CD4-positive, alpha-beta T cell treated with Interleukin-6 at 100 ng/mL for 8 hours (primary cell): ENCODE measurements around the gene ATP11A.
"Not testable (repeated sequence)": the region's sequence is repeated elsewhere in the genome, so short reads cannot be mapped to it uniquely, and the experiment has no call there.

Experiments used
- DNase-seq: peaks from one replicate; pipeline ENCODE4 v3.0.0-alpha.2; 2020; ENCODE audit warnings: mixed read lengths, low spot score

ATP11A gene

DNA sequence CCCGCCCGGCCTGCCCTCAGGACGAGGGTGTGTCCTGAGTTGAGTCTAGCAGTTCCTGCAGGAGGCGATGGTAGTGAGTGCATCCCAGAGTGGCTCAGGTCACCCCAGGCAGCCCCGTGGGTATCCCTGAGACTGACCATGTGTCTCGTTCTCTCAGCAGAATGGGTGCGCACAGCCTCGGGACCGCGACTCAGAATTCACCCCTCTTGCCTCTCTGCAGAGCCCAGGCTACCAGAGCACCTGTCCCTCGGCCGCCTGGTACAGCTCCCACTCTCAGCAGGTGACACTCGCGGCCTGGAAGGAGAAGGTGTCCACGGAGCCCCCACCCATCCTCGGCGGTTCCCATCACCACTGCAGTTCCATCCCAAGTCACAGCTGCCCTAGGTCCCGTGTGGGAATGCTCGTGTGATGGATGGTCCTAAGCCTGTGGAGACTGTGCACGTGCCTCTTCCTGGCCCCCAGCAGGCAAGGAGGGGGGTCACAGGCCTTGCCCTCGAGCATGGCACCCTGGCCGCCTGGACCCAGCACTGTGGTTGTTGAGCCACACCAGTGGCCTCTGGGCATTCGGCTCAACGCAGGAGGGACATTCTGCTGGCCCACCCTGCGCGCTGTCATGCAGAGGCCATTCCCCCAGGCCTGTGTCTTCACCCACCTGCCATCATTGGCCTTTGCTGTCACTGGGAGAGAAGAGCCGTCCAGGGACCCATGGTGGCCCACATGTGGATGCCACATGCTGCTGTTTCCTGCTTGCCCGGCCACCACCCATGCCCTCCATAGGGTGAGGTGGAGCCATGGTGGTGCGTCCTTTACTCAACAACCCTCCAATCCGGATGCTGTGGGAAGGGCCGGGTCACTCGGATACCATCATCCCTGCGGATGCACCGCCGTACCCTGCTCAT, 192.1 kb downstream of the ATP11A start:
- no peak for DNase-seq

DNA sequence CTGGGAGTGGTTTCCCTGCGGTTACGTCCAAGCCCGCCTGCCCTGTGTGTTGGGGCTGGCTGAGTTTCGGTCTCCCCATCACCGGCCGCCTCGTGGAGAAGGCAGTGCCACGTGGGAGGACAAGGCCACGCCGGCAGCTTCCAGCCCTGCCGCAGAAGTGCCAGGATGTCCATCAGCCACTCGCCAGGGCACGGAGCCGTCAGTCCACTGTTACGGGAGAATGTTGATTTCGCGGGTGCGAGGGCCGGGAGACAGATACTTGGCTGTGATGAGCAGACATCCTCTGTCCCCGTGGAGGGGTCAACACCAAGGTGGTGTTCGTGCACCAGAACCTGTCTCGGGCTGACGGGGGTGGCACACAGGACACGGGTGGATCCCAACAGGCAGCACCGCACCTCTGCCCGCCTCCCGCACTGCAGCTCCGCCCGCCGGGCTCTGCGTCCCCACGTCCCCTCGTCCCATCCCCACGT, 192.8 kb downstream of the ATP11A start:
- DNase-seq, result no peak

DNA sequence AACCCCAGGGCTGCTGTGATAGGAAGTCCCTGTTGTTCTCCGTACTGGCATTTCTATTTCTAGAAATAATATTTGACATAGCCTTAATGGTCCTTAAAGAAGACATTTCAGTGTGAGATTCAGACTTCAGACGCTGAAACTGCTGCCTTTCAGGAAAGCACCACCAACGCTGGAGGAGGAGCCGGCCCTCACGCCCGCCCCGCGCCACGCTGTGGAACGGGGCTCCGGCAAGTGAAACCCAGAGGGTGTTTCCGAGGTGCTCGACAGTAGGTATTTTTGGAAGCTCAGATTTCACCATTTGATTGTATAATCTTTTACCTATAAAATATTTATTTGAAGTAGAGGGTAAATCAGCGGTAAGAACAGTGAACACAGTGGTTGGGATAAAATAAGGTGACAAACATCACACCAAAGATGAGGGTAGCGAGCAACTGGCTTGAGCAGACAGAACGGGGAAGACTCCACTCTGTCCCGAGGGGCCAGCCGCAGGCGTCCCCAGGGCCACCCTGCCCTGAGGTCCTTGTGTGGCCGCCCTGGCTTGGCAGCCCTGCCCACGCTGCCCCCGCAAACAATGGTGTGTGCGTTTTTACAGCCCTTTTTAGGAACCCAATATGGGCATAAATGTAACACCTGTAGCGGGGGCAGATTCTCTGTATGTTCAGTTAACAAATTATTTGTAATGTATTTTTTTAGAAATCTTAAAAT, 193.6 kb downstream of the ATP11A start:
- no peak for DNase-seq

DNA sequence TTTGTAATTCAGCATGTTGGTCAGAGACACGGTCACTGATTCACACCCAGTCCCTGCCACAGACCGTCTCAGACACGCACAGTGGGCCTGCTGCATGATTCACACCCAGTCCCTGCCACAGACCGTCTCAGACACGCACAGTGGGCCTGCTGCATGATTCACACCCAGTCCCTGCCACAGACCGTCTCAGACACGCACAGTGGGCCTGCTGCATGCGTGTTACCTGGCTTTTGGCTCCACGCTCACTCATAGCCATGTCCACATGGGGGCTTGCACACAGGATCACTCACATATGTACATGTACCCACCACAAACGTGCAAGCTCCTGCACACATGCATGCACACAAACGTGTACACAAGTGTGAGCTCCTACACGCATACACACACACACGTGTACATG, 194.9 kb downstream of the ATP11A start:
- not testable (repeated sequence) for DNase-seq

DNA sequence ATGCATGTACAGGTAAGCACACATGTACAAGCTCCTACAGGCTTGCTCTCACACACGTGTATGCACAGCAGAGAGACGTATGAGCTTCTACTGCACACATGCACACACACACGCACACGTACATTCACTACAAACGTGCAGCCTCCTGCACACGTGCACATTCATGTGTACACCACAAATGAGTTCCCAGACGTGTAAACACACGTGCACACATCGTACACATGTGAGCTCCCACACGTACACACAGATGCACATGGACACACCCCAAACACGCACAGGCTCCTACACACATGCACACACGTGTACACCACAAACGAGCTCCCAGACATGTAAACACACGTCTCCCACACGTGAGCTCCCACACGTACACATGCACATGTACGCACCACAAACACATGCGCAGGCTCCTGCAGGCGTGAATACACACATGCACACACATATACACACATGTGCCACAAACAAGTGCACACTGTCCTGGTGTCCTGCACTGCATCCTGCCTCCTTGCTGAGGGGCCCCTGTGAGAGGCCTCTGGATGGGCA, 195.5 kb downstream of the ATP11A start:
- no peak for DNase-seq

DNA sequence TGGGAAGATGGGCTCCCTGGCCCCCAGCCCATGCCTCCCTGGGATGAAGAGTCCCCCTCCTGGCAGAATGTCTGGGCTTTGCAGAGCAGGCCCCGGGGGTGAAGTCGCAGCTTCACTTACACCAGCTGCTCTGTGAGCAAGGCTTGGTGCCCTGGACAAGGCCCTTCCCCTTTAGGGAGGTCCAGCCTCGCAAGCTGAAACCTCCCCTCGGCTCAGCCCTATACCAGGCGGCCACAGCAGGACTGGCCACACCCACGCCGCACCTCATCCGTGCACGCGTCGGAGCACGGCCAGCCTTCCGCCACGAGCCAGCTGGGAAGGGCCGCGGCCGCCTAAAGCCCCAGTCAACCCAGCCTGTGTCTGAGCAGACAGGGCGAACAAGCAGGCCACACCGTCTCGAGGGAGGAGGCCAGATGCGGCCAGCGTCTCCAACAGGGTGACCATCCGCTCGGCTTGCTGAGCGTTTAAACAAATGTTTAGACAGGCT, 196.0 kb downstream of the ATP11A start:
- no peak for DNase-seq

DNA sequence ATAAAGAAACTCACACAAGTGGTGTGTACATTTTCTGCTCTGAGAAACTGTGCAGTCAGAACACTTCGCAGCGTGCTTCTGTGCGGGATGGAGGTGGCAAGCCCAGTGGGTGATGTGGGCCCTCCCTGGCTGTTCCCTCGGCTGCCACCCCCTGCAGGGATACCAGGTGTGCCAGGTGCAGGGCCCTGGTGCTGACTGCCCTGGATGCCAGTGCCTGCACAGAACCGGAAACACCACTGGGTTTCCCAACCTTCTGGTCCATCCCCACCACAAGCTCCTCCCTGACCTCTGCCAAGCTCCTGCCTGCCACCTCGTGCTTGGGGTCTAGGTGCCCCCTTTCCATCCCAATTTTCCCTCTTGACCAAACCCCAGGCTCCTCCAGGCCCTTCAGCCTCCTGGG, 197.3 kb downstream of the ATP11A start:
- DNase-seq, result no peak

DNA sequence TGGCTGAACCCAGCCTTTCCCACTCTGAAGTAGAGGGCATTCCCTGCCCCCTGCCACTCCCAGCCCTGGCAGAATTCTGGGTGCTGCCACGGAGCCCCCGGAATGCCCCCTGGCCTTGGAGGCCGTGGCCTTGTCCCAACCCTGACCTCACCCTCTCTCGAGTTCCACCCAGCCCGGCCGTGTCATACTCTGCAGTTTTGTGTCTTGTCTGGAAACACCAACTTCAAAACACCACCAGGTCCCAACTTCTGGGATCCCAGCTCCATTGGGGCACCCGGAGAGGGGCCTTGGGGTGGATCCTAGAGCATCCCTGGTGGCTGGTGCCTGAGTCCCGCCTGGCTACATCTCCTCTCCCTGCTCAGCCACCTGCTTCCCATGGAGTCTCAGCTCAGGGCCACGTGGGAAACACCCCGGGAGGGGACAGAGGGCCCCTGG, 197.7 kb downstream of the ATP11A start:
- no peak for DNase-seq

DNA sequence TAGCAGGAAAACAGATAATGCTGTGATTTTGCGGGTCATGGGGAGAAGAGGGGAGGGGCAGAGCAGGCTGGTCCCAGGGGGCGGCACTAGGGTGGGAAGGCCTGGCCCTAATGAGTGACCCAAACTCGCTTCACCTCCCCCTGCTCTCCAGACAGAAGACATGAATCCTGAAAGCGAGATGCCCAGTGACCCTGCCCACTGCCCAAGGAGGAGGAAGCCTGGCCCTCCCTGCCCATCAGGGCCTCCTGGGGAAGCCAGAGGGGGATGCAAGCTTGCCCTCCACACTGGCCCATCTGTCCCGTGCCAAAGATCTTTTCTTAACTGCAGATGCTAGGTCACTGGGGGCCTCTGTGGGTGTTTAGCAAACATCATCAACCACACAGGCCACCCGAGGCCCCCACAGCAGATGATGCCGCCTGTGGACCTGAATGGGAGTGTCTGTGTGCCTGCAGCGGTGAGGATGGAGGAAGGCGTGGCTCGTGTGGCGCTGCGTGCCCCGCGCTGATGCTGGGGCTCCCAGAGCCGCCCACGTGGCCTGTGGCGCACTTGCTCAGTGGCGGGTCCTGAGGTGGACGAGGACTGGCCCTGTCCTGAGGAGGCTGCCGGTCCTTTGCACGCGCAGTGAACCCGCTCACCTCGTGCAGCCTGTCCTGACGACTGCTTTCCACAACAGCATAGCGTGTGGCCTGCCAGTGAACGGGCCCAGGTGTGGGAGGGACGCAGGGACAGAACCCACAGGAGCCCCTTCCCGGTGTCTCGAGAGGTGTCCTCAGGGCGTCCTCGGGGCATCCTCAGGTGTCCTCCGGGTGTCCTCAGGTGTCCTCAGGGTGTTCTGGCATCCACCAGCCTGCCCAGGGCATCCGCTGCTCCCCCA, 198.6 kb downstream of the ATP11A start:
- DNase-seq, result no peak

DNA sequence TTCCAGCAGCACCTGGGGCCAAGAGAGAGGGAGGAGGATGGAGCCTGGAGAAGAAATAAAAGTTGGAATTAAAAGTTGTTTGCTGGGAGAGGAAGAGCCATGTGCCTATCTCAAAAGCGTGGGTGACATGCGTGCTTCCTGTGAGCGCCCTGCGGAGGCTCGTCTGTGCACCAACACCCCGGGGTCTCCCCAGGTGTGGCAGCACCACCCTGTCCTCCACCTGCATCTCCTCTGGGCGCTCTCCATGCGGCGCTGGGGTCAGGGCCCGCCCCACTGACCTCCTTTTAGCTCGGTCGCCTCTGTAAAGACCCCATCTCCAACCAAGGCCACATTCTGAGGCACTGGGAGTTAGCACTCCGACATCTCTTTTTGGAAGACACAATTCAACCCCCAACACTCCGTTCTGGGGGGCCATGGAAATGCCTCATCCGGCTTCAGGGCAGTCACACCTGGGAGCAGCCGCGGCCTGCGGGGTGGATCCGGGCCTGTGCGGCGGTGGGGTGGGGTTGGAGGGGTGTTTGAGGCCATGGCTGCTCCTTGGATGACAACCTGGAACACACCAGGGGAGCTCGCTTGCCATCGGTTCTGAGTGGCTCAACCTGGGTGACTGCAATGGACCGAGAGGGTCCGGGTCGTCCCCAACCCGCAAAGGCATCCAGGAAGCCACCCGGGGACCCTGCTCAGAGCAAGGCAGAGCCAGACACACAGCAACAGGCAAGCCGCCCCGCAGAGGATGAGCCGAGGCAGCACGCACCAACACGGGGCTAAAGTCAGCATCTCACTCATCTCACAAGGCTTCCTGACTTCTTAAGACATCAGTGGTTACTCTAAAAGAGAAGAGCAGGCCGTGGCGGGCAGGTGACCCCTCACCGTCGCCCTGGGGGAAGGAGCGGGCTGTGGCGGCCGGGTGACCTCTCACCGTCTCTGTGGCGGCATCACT, 199.8 kb downstream of the ATP11A start:
- no peak for DNase-seq

DNA sequence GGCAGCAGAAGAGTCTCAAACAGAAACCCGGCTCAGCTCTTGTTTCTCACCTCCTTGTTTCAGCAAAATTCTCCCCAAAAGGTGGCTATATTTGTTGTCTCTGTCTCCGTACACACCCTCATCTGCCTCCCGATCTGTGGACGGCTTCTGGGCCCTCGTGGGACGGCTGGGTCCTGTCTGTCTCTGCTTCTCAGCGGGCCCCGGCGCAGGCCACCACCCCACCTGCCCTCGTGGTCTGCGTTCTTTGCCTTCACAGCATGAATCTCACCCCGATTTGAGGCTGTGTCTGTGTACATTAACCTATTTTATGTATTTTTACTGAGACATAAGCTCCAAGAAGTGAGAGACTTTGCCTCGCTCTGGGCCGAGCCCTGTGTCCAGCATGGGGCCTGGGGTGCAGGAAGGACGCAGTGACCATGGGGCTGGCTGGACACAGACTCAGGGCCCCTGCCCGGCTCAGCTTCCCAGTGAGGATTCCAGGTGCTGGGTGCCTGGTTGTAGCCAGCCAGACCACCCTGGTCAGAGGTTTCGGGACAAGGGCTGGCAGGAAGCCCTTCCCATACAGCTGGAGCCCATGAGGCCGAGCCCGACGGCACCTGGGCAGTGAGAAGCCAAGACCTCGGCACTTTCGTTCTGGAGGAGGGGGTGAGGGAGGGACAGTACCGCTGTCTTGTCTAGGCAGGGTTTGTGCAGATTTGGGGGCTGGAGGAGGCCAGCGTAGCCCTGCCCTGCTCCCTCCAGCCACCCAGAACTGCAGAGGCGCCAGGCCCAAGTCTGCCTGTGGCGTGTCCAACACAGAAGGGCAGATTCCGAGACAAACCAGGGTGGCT, 200.7 kb downstream of the ATP11A start:
- no peak for DNase-seq

DNA sequence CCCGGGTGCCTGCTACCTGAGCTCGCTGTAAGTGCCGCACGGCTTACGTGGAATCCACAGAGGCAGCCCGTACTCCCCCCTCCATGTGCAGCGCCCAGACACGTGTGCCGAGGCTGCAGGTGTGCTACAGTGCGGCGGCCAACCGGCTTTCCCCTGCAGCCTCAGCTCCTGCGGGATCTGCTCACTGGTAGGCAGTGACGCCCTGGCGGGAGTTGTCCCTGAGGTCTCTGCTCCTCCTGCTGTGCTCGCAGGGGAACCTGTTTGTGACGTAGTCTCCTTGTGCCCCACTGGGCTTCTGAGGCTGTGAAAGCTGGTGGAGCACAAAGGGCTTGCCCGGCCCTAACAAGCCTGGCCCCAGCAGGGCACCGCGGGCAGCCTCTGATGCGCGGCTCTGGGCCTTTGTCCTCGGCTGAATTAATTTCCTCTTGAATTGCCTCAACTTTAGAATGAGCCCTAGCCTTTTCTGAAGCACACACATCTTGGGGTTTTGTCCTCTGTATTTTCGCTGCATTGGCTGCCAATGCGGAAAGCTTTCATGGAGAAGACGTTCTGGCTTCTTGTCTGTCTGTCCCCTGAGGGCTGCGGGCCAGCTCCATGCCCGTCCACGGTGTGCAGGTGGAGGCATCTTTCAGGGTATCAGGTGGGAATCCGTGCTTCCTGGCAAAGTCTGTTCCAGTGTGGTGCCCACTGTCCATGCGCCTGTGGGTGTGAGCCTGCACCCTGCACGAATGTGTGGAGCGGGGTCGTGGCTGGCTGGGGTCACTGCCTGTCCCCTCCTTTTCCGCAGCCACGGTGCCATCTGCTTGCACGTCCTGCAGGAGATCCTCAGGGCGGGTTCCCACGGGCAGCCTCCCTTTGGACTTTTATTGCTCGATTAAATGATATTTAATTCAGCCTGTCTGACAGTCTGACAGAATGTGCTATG, 201.9 kb downstream of the ATP11A start:
- DNase-seq, result no peak

DNA sequence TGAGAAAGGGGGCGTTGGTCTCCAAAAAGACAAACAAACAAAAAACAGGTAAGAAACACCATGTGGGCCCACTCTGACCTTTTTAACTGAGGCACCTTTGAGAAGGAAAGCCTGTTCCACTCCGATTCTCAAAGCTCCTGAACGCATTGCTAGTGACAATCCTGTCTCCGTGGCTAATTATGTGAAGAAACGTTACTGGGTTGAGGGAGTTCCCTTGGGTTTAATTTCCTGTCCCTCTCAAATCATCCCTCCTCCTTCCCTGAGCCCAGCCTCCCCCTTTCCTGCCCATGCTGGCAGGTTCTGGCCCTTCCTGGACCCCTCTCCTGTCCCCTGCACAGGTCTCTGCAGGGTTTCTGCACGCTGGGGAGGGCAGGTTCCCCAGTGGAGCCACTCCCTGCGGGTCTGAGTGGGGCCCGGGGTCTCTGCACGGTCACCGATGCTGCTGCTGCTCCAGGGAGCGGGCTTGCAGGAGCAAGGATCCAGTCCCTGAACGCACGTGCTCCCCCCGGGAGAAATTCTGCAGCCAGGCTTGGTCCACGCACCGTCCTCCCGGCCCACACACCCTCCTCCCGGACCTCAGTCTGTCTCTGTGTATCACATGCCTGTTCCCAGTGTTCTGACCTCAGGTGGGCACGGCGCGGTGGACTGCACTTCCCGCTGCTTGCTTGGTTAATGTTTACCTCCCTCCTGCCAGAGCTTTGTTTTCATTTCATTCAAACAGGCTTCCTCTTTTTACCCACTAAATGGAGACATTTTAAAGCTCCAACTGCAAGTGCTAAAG, 202.8 kb downstream of the ATP11A start:
- no peak for DNase-seq

DNA sequence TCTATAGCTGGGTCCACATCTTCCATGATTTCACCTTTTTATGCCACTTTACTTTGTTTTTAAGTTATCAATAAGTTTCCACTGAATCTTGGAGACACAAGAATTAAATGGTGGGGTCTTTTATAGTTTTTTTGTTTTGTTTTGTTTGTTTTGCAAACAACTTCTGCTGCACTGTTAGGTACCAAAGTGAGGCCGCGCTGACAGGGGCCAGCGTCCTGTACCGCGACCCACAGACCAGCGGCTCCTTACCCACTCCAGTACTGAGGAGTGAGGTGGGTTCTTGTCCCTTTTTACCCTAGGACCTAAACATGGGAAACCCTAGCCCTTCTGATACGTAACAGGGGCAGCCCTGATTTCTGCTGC, 203.3 kb downstream of the ATP11A start:
- DNase-seq, result no peak

DNA sequence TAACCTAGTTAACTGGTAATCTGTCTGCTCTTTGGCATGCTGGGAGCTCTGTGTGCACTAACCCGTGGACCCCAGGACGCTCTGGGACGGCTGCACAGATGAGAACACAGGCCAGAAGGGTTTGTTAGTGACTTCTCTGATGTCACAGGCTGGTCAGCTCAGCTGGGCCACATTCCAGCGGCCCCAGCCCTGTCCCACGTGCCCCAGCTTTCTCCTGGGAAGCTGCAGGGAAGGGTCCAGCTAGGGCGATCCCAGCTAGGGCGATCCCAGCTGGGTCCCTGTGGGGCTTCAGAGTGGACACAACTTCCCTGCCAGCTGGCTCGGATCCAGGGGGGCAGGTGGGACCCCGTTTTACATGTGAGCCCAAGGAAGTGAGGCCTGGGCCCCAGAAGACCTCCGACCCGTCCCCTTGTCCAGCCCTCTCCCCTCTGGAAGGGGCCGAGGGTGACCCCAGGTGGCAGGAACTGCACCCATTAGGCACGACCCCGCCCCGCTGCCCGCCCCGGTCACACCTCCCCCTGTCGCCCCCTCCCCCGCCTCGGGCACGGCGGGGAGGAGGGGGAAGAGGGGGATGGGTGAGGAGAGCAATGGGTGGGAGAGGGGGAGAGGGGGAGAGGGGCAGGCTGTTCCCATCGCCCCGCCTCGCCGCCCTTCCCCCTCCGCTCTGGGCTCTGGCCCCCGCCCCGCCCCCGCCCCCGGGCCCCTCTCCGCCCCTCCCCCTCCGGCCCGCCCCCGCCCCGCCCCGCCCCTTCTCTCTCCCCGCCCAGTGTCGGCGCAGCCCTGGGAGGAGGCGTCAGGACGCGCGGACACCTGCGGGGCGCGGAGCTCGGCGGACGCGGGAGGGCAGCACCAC, 204.0 kb downstream of the ATP11A start:
- DNase-seq, result peak; percentile 30

DNA sequence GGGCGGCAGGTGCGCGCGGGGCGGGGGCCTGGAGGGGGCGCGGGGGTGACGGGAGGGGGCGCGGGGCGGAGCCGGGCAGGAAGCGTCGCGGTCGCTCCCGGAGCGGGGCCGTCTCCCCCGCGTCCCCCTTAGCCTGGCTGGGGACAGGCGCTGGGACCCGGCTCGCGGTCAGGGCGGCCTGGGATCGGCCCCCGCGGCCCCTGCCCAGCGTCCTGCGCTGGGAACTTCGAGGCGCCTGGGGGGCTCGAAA, 204.5 kb downstream of the ATP11A start:
- no peak for DNase-seq
